GM23248 (cell line): Measurements from ENCODE around the gene CSMD2.

Experiments
- EZH2 ChIP-seq: fragments of 200-600 bp; sonication (generic); IDR thresholded peaks from 2 replicates; pipeline ENCODE4 v1.6.1; 2018; ENCODE audit warnings: antibody characterized with exemption, mild to moderate bottlenecking; ENCODE audit not compliant: insufficient read depth, poor library complexity, severe bottlenecking
- EZH2phosphoT487 ChIP-seq: fragments of 200-600 bp; sonication (generic); IDR thresholded peaks from 2 replicates; pipeline ENCODE4 v1.6.1; 2018; ENCODE audit warnings: antibody characterized with exemption, moderate library complexity, mild to moderate bottlenecking, low read depth; ENCODE audit not compliant: insufficient read depth

GRCh38 chr1:34128186-34128889, 36.7 kb downstream of the CSMD2 start:
- TF ChIP-seq EZH2 (no peak), EZH2phosphoT487 (no peak)
